ENCODE measurements around the gene ZDHHC11B.
"Not testable (repeated sequence)": the region's sequence is repeated elsewhere in the genome, so short reads cannot be mapped to it uniquely, and the experiment has no call there.

The ZDHHC11B gene

DNA sequence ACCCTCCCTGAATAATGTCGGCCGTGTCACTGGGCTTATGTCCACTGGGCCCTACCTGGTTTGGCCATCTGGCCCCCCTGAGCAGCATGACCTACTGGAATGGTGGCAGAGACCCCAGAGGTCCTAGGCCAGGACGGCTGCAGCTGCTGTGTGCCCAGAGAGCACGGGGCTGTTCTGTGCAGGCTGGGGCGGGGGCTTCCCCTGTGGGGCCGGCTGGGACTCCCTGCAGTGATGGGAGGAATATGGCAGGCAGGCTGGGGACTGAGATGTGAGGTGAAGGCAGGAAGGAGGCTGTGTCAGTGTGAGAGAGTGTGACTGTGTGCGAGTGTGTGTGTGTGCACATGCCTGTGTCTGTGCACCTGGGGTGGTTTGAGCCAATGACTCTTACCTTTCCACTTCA lies 55.3 kb downstream of the ZDHHC11B start:
- H3K4me1 ChIP-seq (ENCODE audit: insufficient read depth, low read length, poor library complexity, severe bottlenecking); H3K79me2 ChIP-seq (ENCODE audit: insufficient read depth, low read length); H3K9me3 ChIP-seq (ENCODE audit: insufficient read depth, low read depth, low read length); H3F3A ChIP-seq (ENCODE audit: low read depth); H2AFZ ChIP-seq (ENCODE audit: low read length); H4K20me1 ChIP-seq (ENCODE audit: insufficient read depth, low read length, poor library complexity, severe bottlenecking); H3K9ac ChIP-seq (ENCODE audit: low read depth, low read length, poor library complexity, severe bottlenecking); H3K36me3 ChIP-seq (ENCODE audit: insufficient read depth, low read length); H3K27me3 ChIP-seq (ENCODE audit: insufficient read depth, low read length, poor library complexity, severe bottlenecking); H3K4me2 ChIP-seq (ENCODE audit: low read depth, low read length, poor library complexity, severe bottlenecking); H3K4me3 ChIP-seq (ENCODE audit: low read length, poor library complexity, severe bottlenecking); H3K9me2 ChIP-seq (replicated peaks; ENCODE audit: low read depth, low read length): not testable (repeated sequence)

GRCh38 chr5:727087-727486 lies 57.4 kb downstream of the ZDHHC11B start:
- not testable (repeated sequence) for H3K79me2 ChIP-seq (ENCODE audit: insufficient read depth, low read length); H3K4me1 ChIP-seq (ENCODE audit: insufficient read depth, low read length, poor library complexity, severe bottlenecking); H3K9me2 ChIP-seq (replicated peaks; ENCODE audit: low read depth, low read length); H3K4me3 ChIP-seq (ENCODE audit: low read length, poor library complexity, severe bottlenecking); H3K27me3 ChIP-seq (ENCODE audit: insufficient read depth, low read length, poor library complexity, severe bottlenecking); H3K36me3 ChIP-seq (ENCODE audit: insufficient read depth, low read length); H3K9me3 ChIP-seq (ENCODE audit: insufficient read depth, low read depth, low read length); H2AFZ ChIP-seq (ENCODE audit: low read length); H3F3A ChIP-seq (ENCODE audit: low read depth); H3K9ac ChIP-seq (ENCODE audit: low read depth, low read length, poor library complexity, severe bottlenecking); H4K20me1 ChIP-seq (ENCODE audit: insufficient read depth, low read length, poor library complexity, severe bottlenecking); H3K4me2 ChIP-seq (ENCODE audit: low read depth, low read length, poor library complexity, severe bottlenecking)

DNA sequence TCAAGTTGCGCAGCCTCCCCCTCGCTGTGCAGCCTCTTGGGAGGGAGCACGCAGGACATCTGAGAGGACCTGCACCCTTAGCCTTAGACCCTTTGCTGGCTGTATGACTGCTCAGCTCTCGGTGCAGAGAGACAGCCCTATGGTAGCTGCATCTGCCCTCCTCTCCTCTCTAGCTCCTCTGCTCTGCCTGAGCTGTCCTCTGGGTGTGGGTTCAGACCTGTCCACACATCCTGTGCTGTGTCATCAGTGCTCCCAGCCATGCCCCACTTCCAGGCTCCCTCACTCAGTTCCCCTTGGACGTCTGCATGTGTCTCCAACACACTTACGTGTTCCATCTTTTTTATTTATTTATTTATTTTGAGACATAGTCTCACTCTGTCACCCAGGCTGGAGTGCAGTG lies 60.7 kb downstream of the ZDHHC11B start:
- not testable (repeated sequence) for H3K9ac ChIP-seq (ENCODE audit: low read depth, low read length, poor library complexity, severe bottlenecking); H2AFZ ChIP-seq (ENCODE audit: low read length); H3K36me3 ChIP-seq (ENCODE audit: insufficient read depth, low read length); H3K79me2 ChIP-seq (ENCODE audit: insufficient read depth, low read length); H3K4me3 ChIP-seq (ENCODE audit: low read length, poor library complexity, severe bottlenecking); H3K9me2 ChIP-seq (replicated peaks; ENCODE audit: low read depth, low read length); H3F3A ChIP-seq (ENCODE audit: low read depth); H3K27me3 ChIP-seq (ENCODE audit: insufficient read depth, low read length, poor library complexity, severe bottlenecking); H3K9me3 ChIP-seq (ENCODE audit: insufficient read depth, low read depth, low read length); H3K4me2 ChIP-seq (ENCODE audit: low read depth, low read length, poor library complexity, severe bottlenecking); H4K20me1 ChIP-seq (ENCODE audit: insufficient read depth, low read length, poor library complexity, severe bottlenecking); H3K4me1 ChIP-seq (ENCODE audit: insufficient read depth, low read length, poor library complexity, severe bottlenecking)

GRCh38 chr5:723309-723708 lies 61.2 kb downstream of the ZDHHC11B start:
- not testable (repeated sequence) for H4K20me1 ChIP-seq (ENCODE audit: insufficient read depth, low read length, poor library complexity, severe bottlenecking); H3K9me3 ChIP-seq (ENCODE audit: insufficient read depth, low read depth, low read length); H2AFZ ChIP-seq (ENCODE audit: low read length); H3K9ac ChIP-seq (ENCODE audit: low read depth, low read length, poor library complexity, severe bottlenecking); H3K4me3 ChIP-seq (ENCODE audit: low read length, poor library complexity, severe bottlenecking); H3K27me3 ChIP-seq (ENCODE audit: insufficient read depth, low read length, poor library complexity, severe bottlenecking); H3K79me2 ChIP-seq (ENCODE audit: insufficient read depth, low read length); H3K9me2 ChIP-seq (replicated peaks; ENCODE audit: low read depth, low read length); H3F3A ChIP-seq (ENCODE audit: low read depth); H3K4me1 ChIP-seq (ENCODE audit: insufficient read depth, low read length, poor library complexity, severe bottlenecking); H3K4me2 ChIP-seq (ENCODE audit: low read depth, low read length, poor library complexity, severe bottlenecking); H3K36me3 ChIP-seq (ENCODE audit: insufficient read depth, low read length)

DNA sequence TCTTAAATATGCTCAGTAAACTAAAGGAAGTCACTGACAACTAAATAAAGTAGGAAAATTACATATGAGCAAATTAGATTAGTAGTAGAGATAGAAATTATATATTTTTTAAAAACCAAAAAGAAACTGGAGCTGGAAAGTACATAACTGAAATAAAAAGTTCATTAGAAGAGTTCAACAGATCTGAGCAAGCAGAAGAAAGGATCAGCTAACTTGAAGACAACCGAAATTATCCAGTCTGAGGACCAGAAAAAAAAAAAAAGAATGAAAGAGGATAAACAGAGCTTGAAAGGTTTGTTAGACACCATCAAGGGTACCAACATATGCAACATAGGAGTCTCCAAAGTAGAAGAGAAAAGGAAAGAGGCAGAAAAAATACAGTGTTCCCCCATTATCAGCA lies 65.2 kb downstream of the ZDHHC11B start:
- not testable (repeated sequence) for H3K27me3 ChIP-seq (ENCODE audit: insufficient read depth, low read length, poor library complexity, severe bottlenecking); H3F3A ChIP-seq (ENCODE audit: low read depth); H2AFZ ChIP-seq (ENCODE audit: low read length); H3K9me2 ChIP-seq (replicated peaks; ENCODE audit: low read depth, low read length); H3K4me1 ChIP-seq (ENCODE audit: insufficient read depth, low read length, poor library complexity, severe bottlenecking); H3K36me3 ChIP-seq (ENCODE audit: insufficient read depth, low read length); H3K79me2 ChIP-seq (ENCODE audit: insufficient read depth, low read length); H3K9ac ChIP-seq (ENCODE audit: low read depth, low read length, poor library complexity, severe bottlenecking); H4K20me1 ChIP-seq (ENCODE audit: insufficient read depth, low read length, poor library complexity, severe bottlenecking); H3K9me3 ChIP-seq (ENCODE audit: insufficient read depth, low read depth, low read length); H3K4me2 ChIP-seq (ENCODE audit: low read depth, low read length, poor library complexity, severe bottlenecking); H3K4me3 ChIP-seq (ENCODE audit: low read length, poor library complexity, severe bottlenecking)

- no peak for TF ChIP-seq EZH2phosphoT487 (IDR thresholded peaks at IDR 0.05; ENCODE audit: borderline replicate concordance)
- H3F3A ChIP-seq (ENCODE audit: low read depth) = no peaks in the 10 kb centered on the region
- no peaks in the 10 kb centered on the region for H3K27me3 ChIP-seq (ENCODE audit: insufficient read depth, low read length, poor library complexity, severe bottlenecking)
- no peaks in the 10 kb centered on the region for H3K4me1 ChIP-seq (ENCODE audit: insufficient read depth, low read length, poor library complexity, severe bottlenecking)
- no peaks in the 10 kb centered on the region for H3K79me2 ChIP-seq (ENCODE audit: insufficient read depth, low read length)
- H3K9me3 ChIP-seq (ENCODE audit: insufficient read depth, low read depth, low read length) = peaks cover 3% of the 10 kb centered on the region; the same call in 1 of the 2 replicates
- H3K4me3 ChIP-seq (ENCODE audit: low read length, poor library complexity, severe bottlenecking) = no peak overlapping the region
- no peak overlapping the region for H2AFZ ChIP-seq (ENCODE audit: low read length)
- H3K36me3 ChIP-seq (ENCODE audit: insufficient read depth, low read length) = no peaks in the 10 kb centered on the region
- no peaks in the 10 kb centered on the region for H3K9me2 ChIP-seq (replicated peaks; ENCODE audit: low read depth, low read length)
- no peak overlapping the region for H3K4me2 ChIP-seq (ENCODE audit: low read depth, low read length, poor library complexity, severe bottlenecking)
- H3K9ac ChIP-seq (ENCODE audit: low read depth, low read length, poor library complexity, severe bottlenecking) = no peak overlapping the region
- H4K20me1 ChIP-seq (ENCODE audit: insufficient read depth, low read length, poor library complexity, severe bottlenecking) = no peaks in the 10 kb centered on the region
Observed at GRCh38 chr5:717143-717542, 67.4 kb downstream of the ZDHHC11B start.

DNA sequence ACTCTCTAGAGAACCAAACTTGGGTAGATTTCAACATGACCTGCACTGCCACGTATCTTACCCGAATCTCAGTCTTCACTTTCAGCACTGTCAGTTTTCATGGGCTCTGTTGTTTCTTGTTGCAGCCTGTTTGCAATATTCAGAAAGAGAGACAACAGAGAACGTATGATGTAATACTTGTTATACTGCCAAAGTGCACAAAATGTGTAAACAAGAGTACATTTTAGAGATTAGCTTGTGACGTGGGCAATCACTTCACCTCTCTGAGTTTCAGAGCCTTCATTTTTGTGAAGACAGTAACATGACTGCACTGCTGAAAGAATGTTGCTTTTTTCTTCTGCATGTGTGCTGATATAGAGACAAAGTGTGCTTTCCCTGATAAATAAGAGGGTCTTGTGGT lies 67.8 kb downstream of the ZDHHC11B start:
- not testable (repeated sequence) for H3K9me2 ChIP-seq (replicated peaks; ENCODE audit: low read depth, low read length); H2AFZ ChIP-seq (ENCODE audit: low read length); H3F3A ChIP-seq (ENCODE audit: low read depth); H3K4me1 ChIP-seq (ENCODE audit: insufficient read depth, low read length, poor library complexity, severe bottlenecking); H3K4me3 ChIP-seq (ENCODE audit: low read length, poor library complexity, severe bottlenecking); H3K36me3 ChIP-seq (ENCODE audit: insufficient read depth, low read length); H3K79me2 ChIP-seq (ENCODE audit: insufficient read depth, low read length); H3K27me3 ChIP-seq (ENCODE audit: insufficient read depth, low read length, poor library complexity, severe bottlenecking); H4K20me1 ChIP-seq (ENCODE audit: insufficient read depth, low read length, poor library complexity, severe bottlenecking); H3K4me2 ChIP-seq (ENCODE audit: low read depth, low read length, poor library complexity, severe bottlenecking); H3K9ac ChIP-seq (ENCODE audit: low read depth, low read length, poor library complexity, severe bottlenecking); H3K9me3 ChIP-seq (ENCODE audit: insufficient read depth, low read depth, low read length)

- not testable (repeated sequence) for H3K4me1 ChIP-seq (ENCODE audit: insufficient read depth, low read length, poor library complexity, severe bottlenecking); H3K9me3 ChIP-seq (ENCODE audit: insufficient read depth, low read depth, low read length); H2AFZ ChIP-seq (ENCODE audit: low read length); H3K79me2 ChIP-seq (ENCODE audit: insufficient read depth, low read length); H3K9me2 ChIP-seq (replicated peaks; ENCODE audit: low read depth, low read length); H3K27me3 ChIP-seq (ENCODE audit: insufficient read depth, low read length, poor library complexity, severe bottlenecking); H4K20me1 ChIP-seq (ENCODE audit: insufficient read depth, low read length, poor library complexity, severe bottlenecking); H3K9ac ChIP-seq (ENCODE audit: low read depth, low read length, poor library complexity, severe bottlenecking); H3K4me3 ChIP-seq (ENCODE audit: low read length, poor library complexity, severe bottlenecking); H3F3A ChIP-seq (ENCODE audit: low read depth); H3K4me2 ChIP-seq (ENCODE audit: low read depth, low read length, poor library complexity, severe bottlenecking); H3K36me3 ChIP-seq (ENCODE audit: insufficient read depth, low read length)
Observed at GRCh38 chr5:715636-716035, 68.9 kb downstream of the ZDHHC11B start.

All from Loucy (cell line).